Sigmoid colon (tissue), 4 donors: Measurements from ENCODE around the gene SCAMP1.

Experiments
- CTCF ChIP-seq, 4 experiments: fragments of 450-650 bp in 3 of 4; fragments of 200-600 bp in 1 of 4; IDR thresholded peaks; one replicate each; pipeline ENCODE4 v1.5.1; 2016 to 2019; ENCODE audit warnings: antibody characterized with exemption in 4 of 4, mild to moderate bottlenecking in 3 of 4, moderate library complexity in 2 of 4
- EP300 ChIP-seq, 4 donors: sonication (generic); formaldehyde crosslinking; IDR thresholded peaks; one replicate each; pipeline ENCODE4 v1.6.1; 2017; ENCODE audit warnings: antibody characterized with exemption in 4 of 4
- POLR2A ChIP-seq, 2 donors: fragments of 450-650 bp; IDR thresholded peaks; one replicate each; pipeline ENCODE4 v1.6.1; 2016; ENCODE audit warnings: antibody characterized with exemption in 2 of 2, mild to moderate bottlenecking in 2 of 2, moderate library complexity in 2 of 2

GRCh38 chr5:78515670-78516069 lies 155.3 kb downstream of the SCAMP1 start:
- TF ChIP-seq CTCF (IDR thresholded peaks at IDR 0.05) (no peak), EP300 (IDR thresholded peaks at IDR 0.05) (no peak), POLR2A (IDR thresholded peaks at IDR 0.05) (no peak)
